ENCODE measurements around the gene CMYA5. TPM values are rescaled to one million over a fixed set of nuclear protein-coding genes. Genes with fewer than 3 reads are reported as not detected.

CMYA5 gene
- total RNA-seq, 2 experiments from 2014 or later: 0.13 to 0.16 TPM

GRCh38 chr5:79825802-79826201 is 136.2 kb downstream of the CMYA5 start:
- intact Hi-C loops (cut with micrococcal nuclease): no loop called here
- ChIA-PET POLR2A (no interaction called here), CTCF (no interaction called here)
- H3K36me3 Mint-ChIP-seq (ENCODE audit: low read depth): no peaks in the 10 kb centered on the region
- H3K27ac Mint-ChIP-seq: no peak overlapping the region
- H3K27me3 Mint-ChIP-seq: peaks cover 6% of the 10 kb centered on the region
- DNase-seq (no peak), ATAC-seq (no peak)
- no peak overlapping the region for H3K4me3 Mint-ChIP-seq
- H3K4me1 Mint-ChIP-seq (ENCODE audit: low read depth): no peaks in the 10 kb centered on the region
- peaks cover 2% of the 10 kb centered on the region for H3K9me3 Mint-ChIP-seq
- TF ChIP-seq, protein P1, sequence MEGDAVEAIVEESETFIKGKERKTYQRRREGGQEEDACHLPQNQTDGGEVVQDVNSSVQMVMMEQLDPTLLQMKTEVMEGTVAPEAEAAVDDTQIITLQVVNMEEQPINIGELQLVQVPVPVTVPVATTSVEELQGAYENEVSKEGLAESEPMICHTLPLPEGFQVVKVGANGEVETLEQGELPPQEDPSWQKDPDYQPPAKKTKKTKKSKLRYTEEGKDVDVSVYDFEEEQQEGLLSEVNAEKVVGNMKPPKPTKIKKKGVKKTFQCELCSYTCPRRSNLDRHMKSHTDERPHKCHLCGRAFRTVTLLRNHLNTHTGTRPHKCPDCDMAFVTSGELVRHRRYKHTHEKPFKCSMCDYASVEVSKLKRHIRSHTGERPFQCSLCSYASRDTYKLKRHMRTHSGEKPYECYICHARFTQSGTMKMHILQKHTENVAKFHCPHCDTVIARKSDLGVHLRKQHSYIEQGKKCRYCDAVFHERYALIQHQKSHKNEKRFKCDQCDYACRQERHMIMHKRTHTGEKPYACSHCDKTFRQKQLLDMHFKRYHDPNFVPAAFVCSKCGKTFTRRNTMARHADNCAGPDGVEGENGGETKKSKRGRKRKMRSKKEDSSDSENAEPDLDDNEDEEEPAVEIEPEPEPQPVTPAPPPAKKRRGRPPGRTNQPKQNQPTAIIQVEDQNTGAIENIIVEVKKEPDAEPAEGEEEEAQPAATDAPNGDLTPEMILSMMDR (IDR thresholded peaks at IDR 0.05): no peak

DNA sequence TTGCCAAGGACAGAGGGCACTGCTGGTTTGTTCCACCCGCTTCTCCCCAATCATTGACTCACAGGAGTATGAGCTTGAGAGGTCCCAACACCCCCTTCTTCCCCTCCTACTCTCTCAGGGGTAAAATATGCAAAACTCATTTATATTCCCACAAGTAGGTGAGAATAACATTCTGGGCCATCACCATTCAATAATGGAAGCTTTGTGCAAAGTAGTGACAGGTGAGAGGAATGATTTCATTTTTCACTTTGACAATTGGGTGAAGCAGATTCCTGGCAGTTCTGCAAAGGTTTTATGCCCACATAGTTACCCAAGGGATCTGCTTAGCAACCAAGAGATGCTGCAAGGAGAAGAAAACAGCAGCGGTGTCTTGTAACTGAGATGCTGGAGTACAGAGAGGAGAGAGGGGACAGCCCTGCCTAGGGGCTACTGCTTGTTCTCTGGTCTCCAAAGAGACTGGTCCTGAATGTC is 137.6 kb downstream of the CMYA5 start:
- ATAC-seq: no peak
- DNase-seq: no peak
- intact Hi-C loops (cut with micrococcal nuclease): no loop called here
- Mint-ChIP-seq H3K27ac (no peak overlapping the region), H3K4me1 (ENCODE audit: low read depth) (no peaks in the 10 kb centered on the region), H3K27me3 (peaks cover 6% of the 10 kb centered on the region), H3K9me3 (no peaks in the 10 kb centered on the region), H3K36me3 (ENCODE audit: low read depth) (no peaks in the 10 kb centered on the region), H3K4me3 (no peak overlapping the region)
- POLR2A ChIA-PET: interaction anchor here (0.7 kb wide), 1 partner anchor 131 kb away, joined by 3 read pairs; no protein-coding TSS in a partner anchor
- CTCF ChIA-PET: interaction anchor here (1.3 kb wide), 1 partner anchor 256 kb away, joined by 3 read pairs; no protein-coding TSS in a partner anchor
- TF ChIP-seq, protein P1 (IDR thresholded peaks at IDR 0.05): no peak

DNA sequence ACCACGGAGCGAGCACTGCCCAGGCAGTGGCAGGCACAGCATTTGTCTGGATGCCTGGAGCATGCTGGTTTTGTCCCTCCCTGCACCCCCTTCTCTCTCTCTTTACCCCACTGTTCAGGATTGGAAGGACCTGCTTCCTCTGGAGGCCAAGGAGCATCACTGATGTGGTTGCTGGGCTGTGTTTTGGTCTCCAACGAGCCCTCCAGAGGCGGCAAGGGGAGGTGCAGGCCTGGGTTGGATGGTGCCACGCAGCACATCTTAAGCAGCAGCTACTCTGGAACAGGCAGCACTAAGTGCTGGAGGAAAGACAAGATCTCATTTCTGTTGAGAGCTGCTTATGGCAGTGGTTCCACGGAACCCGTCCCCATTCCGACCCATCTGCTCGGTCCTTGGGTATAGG is 139.6 kb downstream of the CMYA5 start:
- CTCF ChIA-PET: interaction anchor here (2.3 kb wide), 1 partner anchor 10 kb away, joined by 5 read pairs; no protein-coding TSS in a partner anchor
- ATAC-seq: peak; percentile 60

GRCh38 chr5:79831381-79832309 is 142.0 kb downstream of the CMYA5 start:
- DNase-seq (no peak), ATAC-seq (no peak)
- Mint-ChIP-seq H3K27ac (no peak overlapping the region), H3K4me3 (no peak overlapping the region), H3K27me3 (no peaks in the 10 kb centered on the region), H3K9me3 (no peaks in the 10 kb centered on the region), H3K36me3 (ENCODE audit: low read depth) (no peaks in the 10 kb centered on the region), H3K4me1 (ENCODE audit: low read depth) (no peaks in the 10 kb centered on the region)
- ChIA-PET CTCF (interaction anchor here (1.0 kb wide), 1 partner anchor 29 kb away, joined by 3 read pairs; no protein-coding TSS in a partner anchor), POLR2A (no interaction called here)
- intact Hi-C loops (cut with micrococcal nuclease): no loop called here
- TF ChIP-seq, protein P1 (IDR thresholded peaks at IDR 0.05): no peak

More for the DNA sequence above, 139.6 kb downstream of the CMYA5 start:
- Mint-ChIP-seq H3K9me3 (no peaks in the 10 kb centered on the region), H3K4me3 (no peak overlapping the region), H3K27ac (no peak overlapping the region), H3K27me3 (peaks cover 6% of the 10 kb centered on the region), H3K4me1 (ENCODE audit: low read depth) (no peaks in the 10 kb centered on the region), H3K36me3 (ENCODE audit: low read depth) (no peaks in the 10 kb centered on the region)
- intact Hi-C loops (cut with micrococcal nuclease): no loop called here
- TF ChIP-seq, protein P1 (IDR thresholded peaks at IDR 0.05): peak; percentile 26
- DNase-seq: peak; percentile 20
- POLR2A ChIA-PET: no interaction called here

- DNase-seq (no peak), ATAC-seq (no peak)
- Mint-ChIP-seq H3K36me3 (ENCODE audit: low read depth) (no peaks in the 10 kb centered on the region), H3K27me3 (no peaks in the 10 kb centered on the region), H3K9me3 (no peaks in the 10 kb centered on the region), H3K4me3 (no peak overlapping the region), H3K4me1 (ENCODE audit: low read depth) (no peaks in the 10 kb centered on the region), H3K27ac (no peak overlapping the region)
- intact Hi-C loops (cut with micrococcal nuclease): no loop called here
- CTCF ChIA-PET: interaction anchor here (1.1 kb wide), 1 partner anchor 21 kb away, joined by 3 read pairs; no protein-coding TSS in a partner anchor
- TF ChIP-seq, protein P1 (IDR thresholded peaks at IDR 0.05): no peak
- POLR2A ChIA-PET: no interaction called here
Observed at GRCh38 chr5:79832911-79833310, 143.3 kb downstream of the CMYA5 start.
